H1 (cell line): ENCODE data around the gene ALLC. TPM values are rescaled to one million over a fixed set of nuclear protein-coding genes. Genes with fewer than 3 reads are reported as not detected.

Experiments
- CTCF ChIA-PET: fragments of 300-600 bp; sonication (Branson Sonifier 250); formaldehyde crosslinking; loops from one replicate; lab custom pipeline; 2021; ENCODE audit not compliant: partially characterized antibody; lab: Charles Lee
- POLR2A ChIA-PET: fragments of 300-600 bp; sonication (Branson Sonifier 250); formaldehyde crosslinking; loops from one replicate; lab custom pipeline; 2021; ENCODE audit warnings: inconsistent platforms; ENCODE audit not compliant: partially characterized antibody; lab: Charles Lee
- DNase-seq, 2 experiments: peaks; one replicate each; pipeline versions ENCODE4 v3.0.0 to v3.0.0-alpha.2; 2010 to 2022; ENCODE audit warnings: low spot score in 2 of 2, low read depth in 1 of 2, mixed read lengths in 1 of 2
- FAIRE-seq: peaks from 2 replicates; lab custom pipeline; 2011; peaks lifted over from hg19 to GRCh38; lab: Jason Lieb, UNC
- H2AFZ ChIP-seq: 2 replicates; pipeline ENCODE4 v1.8.1; 2012; ENCODE audit warnings: low read length, inconsistent platforms
- H2AK5ac ChIP-seq: 2 replicates; pipeline ENCODE4 v1.6.1; 2013; ENCODE audit warnings: low read depth, low read length
- H2BK120ac ChIP-seq: replicated peaks from 2 replicates; pipeline ENCODE3; 2013; ENCODE audit warnings: low read depth, low read length, inconsistent platforms
- H2BK12ac ChIP-seq: 2 replicates; pipeline ENCODE4 v1.6.1; 2013; ENCODE audit warnings: low read depth, low read length
- H2BK15ac ChIP-seq: 2 replicates; pipeline ENCODE4 v1.6.1; 2013; ENCODE audit warnings: low read length
- H2BK20ac ChIP-seq: 2 replicates; pipeline ENCODE4 v1.6.1; 2013; ENCODE audit warnings: low read length
- H2BK5ac ChIP-seq: 2 replicates; pipeline ENCODE4 v1.6.1; 2013; ENCODE audit warnings: low read depth, low read length
- H3K14ac ChIP-seq: 2 replicates; pipeline ENCODE4 v1.6.1; 2013; ENCODE audit warnings: inconsistent platforms; ENCODE audit not compliant: insufficient read length
- H3K18ac ChIP-seq: 2 replicates; pipeline ENCODE4 v1.6.1; 2013; ENCODE audit warnings: low read length; ENCODE audit errors: extremely low read depth
- H3K23ac ChIP-seq: 2 replicates; pipeline ENCODE4 v1.6.1; 2013; ENCODE audit warnings: inconsistent platforms; ENCODE audit not compliant: insufficient read length
- H3K23me2 ChIP-seq: 2 replicates; pipeline ENCODE4 v1.6.1; 2013; ENCODE audit warnings: low read depth, low read length
- H3K27ac ChIP-seq: 2 replicates; pipeline ENCODE4 v1.6.1; 2011; ENCODE audit warnings: low read depth, low read length, inconsistent platforms
- H3K27me3 ChIP-seq, 4 experiments: replicated peaks in 1 of 4; 1 replicate in 1 of 4; 2 replicates in 3 of 4; pipeline versions ENCODE4 v1.6.1 to v1.8.1; 2011 to 2013; ENCODE audit warnings: low read length in 3 of 4, mild to moderate bottlenecking in 3 of 4, inconsistent platforms in 2 of 4, mixed read lengths in 2 of 4, moderate library complexity in 1 of 4; ENCODE audit not compliant: control insufficient read depth in 3 of 4, insufficient read depth in 3 of 4; ENCODE audit errors: extremely low read depth in 1 of 4
- H3K36me3 ChIP-seq, 4 experiments: 2 replicates each; pipeline versions ENCODE4 v1.6.1 to v1.8.1; 2011 to 2013; ENCODE audit warnings: mild to moderate bottlenecking in 4 of 4, low read length in 3 of 4, moderate library complexity in 2 of 4, control low read depth in 1 of 4, inconsistent platforms in 1 of 4; ENCODE audit not compliant: insufficient read depth in 4 of 4, control insufficient read depth in 2 of 4
- H3K4ac ChIP-seq: replicated peaks from 2 replicates; pipeline ENCODE3; 2013; ENCODE audit warnings: low read length, low read depth, mixed read lengths, inconsistent platforms; ENCODE audit not compliant: insufficient read length
- H3K4me1 ChIP-seq, 4 experiments: replicated peaks in 1 of 4; 1 replicate in 1 of 4; 2 replicates in 3 of 4; pipeline versions ENCODE4 v1.6.1 to v1.8.1; 2011 to 2013; ENCODE audit warnings: low read length in 3 of 4, inconsistent platforms in 2 of 4, mixed read lengths in 1 of 4; ENCODE audit not compliant: insufficient read depth in 4 of 4, control insufficient read depth in 3 of 4
- H3K4me2 ChIP-seq, 2 experiments: 2 replicates each; pipeline versions ENCODE4 v1.6.1 to v1.8.1; 2011 to 2013; ENCODE audit warnings: low read depth in 2 of 2, low read length in 2 of 2, control low read depth in 1 of 2, inconsistent platforms in 1 of 2, mild to moderate bottlenecking in 1 of 2; ENCODE audit not compliant: insufficient read depth in 1 of 2
- H3K4me3 ChIP-seq, 4 experiments: fragments of 200-600, 300-600 bp in 1 of 4; sonication (generic), shearing (Covaris generic), sonication (Bioruptor Twin) in 1 of 4; 2 replicates each; pipeline versions ENCODE4 v1.5.1 to v1.8.1; 2011 to 2016; ENCODE audit warnings: low read length in 4 of 4, low read depth in 3 of 4, control low read depth in 2 of 4, inconsistent platforms in 2 of 4, mild to moderate bottlenecking in 2 of 4, mixed read lengths in 1 of 4, moderate library complexity in 1 of 4; ENCODE audit not compliant: insufficient read depth in 2 of 4; ENCODE audit errors: extremely low read depth in 1 of 4
- H3K56ac ChIP-seq: replicated peaks from 2 replicates; pipeline ENCODE3; 2013; ENCODE audit warnings: low read depth, mild to moderate bottlenecking, mixed read lengths, low read length, inconsistent platforms; ENCODE audit not compliant: insufficient read length
- H3K79me1 ChIP-seq: 2 replicates; pipeline ENCODE4 v1.6.1; 2013; ENCODE audit warnings: low read depth, low read length, control low read depth
- H3K79me2 ChIP-seq, 2 experiments: 2 replicates each; pipeline versions ENCODE4 v1.6.1 to v1.8.1; 2012 to 2013; ENCODE audit warnings: low read length in 2 of 2, mild to moderate bottlenecking in 2 of 2, inconsistent platforms in 1 of 2; ENCODE audit not compliant: insufficient read depth in 2 of 2, control insufficient read depth in 1 of 2
- H3K9ac ChIP-seq, 4 experiments: replicated peaks in 1 of 4; 1 replicate in 1 of 4; 2 replicates in 3 of 4; pipeline versions ENCODE4 v1.6.1 to v1.8.1; 2011 to 2013; ENCODE audit warnings: low read depth in 3 of 4, low read length in 3 of 4, control low read depth in 2 of 4, mild to moderate bottlenecking in 2 of 4, moderate library complexity in 2 of 4, inconsistent platforms in 1 of 4; ENCODE audit errors: extremely low read depth in 1 of 4
- H3K9me3 ChIP-seq, 2 experiments: 2 replicates each; pipeline versions ENCODE4 v1.6.1 to v1.8.1; 2012 to 2013; ENCODE audit warnings: mild to moderate bottlenecking in 2 of 2, moderate library complexity in 2 of 2, control low read depth in 1 of 2, inconsistent platforms in 1 of 2, low read depth in 1 of 2, low read length in 1 of 2, mixed read lengths in 1 of 2; ENCODE audit not compliant: insufficient read depth in 2 of 2
- H4K20me1 ChIP-seq, 2 experiments: replicated peaks in 1 of 2; 2 replicates each; pipeline versions ENCODE3 to v1.8.1; 2011 to 2013; ENCODE audit warnings: inconsistent platforms in 2 of 2, low read length in 2 of 2, mild to moderate bottlenecking in 1 of 2; ENCODE audit not compliant: insufficient read depth in 2 of 2, control insufficient read depth in 1 of 2
- H4K5ac ChIP-seq: 2 replicates; pipeline ENCODE4 v1.6.1; 2013; ENCODE audit warnings: low read length, low read depth, mixed read lengths, inconsistent platforms; ENCODE audit not compliant: insufficient read length
- H4K8ac ChIP-seq: 2 replicates; pipeline ENCODE4 v1.8.0; 2013; ENCODE audit warnings: mild to moderate bottlenecking, moderate library complexity, low read length, inconsistent platforms; ENCODE audit not compliant: insufficient read depth; ENCODE audit errors: extremely low read depth
- H4K91ac ChIP-seq: replicated peaks from 2 replicates; pipeline ENCODE3; 2013; ENCODE audit warnings: low read length, mixed read lengths, inconsistent platforms; ENCODE audit not compliant: insufficient read length
- BRCA1 ChIP-seq: IDR thresholded peaks from 2 replicates; pipeline ENCODE4 v1.6.1; 2012; ENCODE audit warnings: low read depth, low read length, improper control_type of control experiment
- TAF1 ChIP-seq: IDR thresholded peaks from 2 replicates; pipeline ENCODE4 v1.6.1; 2011; ENCODE audit warnings: mild to moderate bottlenecking, low read depth, low read length
- WGBS, 2 experiments: shearing (Covaris generic) in 1 of 2; methylation state at CpG; one replicate each; pipeline versions ENCODE4 v1.1.6 to v1.1.7; 2013 to 2015; ENCODE audit warnings: low lambda C conversion rate in 2 of 2, mixed read lengths in 2 of 2, inconsistent platforms in 1 of 2, low coverage in 1 of 2, missing lambda C conversion rate in 1 of 2; ENCODE audit not compliant: insufficient replicate concordance in 2 of 2, insufficient coverage in 1 of 2, insufficient read length in 1 of 2; ENCODE audit errors: extremely low coverage in 1 of 2, missing lambda C conversion rate in 1 of 2; 5-methylcytosine and 5-hydroxymethylcytosine counted together
- polyA plus RNA-seq, 7 experiments: library from polyadenylated mRNA; depleted of rRNA in 3 of 7; stranded (reverse) in 5 of 7; unstranded in 2 of 7; fragments of >200 nt in 5 of 7; fragments of 200-250 nt in 2 of 7; gene quantifications; 1 replicate in 5 of 7; 2 replicates in 1 of 7; 4 replicates in 1 of 7; pipeline versions ENCODE4 v1.2.1 to v1.2.3, GENCODE V29; 2011 to 2013; ENCODE audit warnings: missing spikeins in 2 of 7, mixed read lengths in 2 of 7
- total RNA-seq: library from RNA; stranded (reverse); fragmentation: NEBNext Ultra II Directional; extraction: Animal tissue kit (Norgen Biotek cat#: 25700); gene quantifications from 2 replicates; pipeline ENCODE4 v1.2.1, GENCODE V29; 2021

The ALLC gene
- total and polyA plus RNA-seq, 2 of the 8 experiments (the other 6 are each of a cell fraction or from before 2014, with no cell fraction given) = not detected

DNA sequence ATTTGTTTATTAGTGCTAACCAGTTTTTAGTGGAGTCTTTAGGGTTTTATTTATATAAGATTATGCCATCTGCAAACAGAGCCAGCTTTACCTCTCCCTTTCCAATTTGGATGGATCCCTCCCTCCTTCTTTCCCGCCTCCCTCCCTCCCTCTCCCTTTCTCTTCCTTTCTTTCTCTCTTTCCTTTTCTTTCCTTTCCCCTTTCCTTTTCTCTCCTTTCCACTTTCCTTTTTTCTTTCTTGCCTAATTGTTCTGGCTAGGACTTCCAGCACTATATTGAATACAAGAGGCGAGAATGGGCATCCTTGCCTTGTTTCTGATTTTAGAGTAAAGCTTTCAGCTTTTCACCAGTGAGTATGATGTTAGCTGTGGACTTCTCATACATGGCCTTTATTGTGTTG is 39.0 kb upstream of the ALLC start:
- Histone ChIP-seq H3K56ac (no peak overlapping the region), H3K14ac (no peak overlapping the region), H3K4ac (no peak overlapping the region)
- TF ChIP-seq BRCA1 = no peak
- TF ChIP-seq TAF1 = no peak

More for the DNA sequence above, 39.0 kb upstream of the ALLC start:
- Histone ChIP-seq H3K36me3 (no peaks in the 10 kb centered on the region), H3K23ac (no peak overlapping the region), H4K91ac (no peak overlapping the region), H3K18ac (no peak overlapping the region), H3K27me3 (no peaks in the 10 kb centered on the region), H3K9me3 (peaks cover 8 to 14% of the 10 kb centered on the region in 2 experiments; a peak in 2 of 4 replicates), H2AK5ac (no peak overlapping the region), H4K8ac (no peak overlapping the region), H2BK120ac (no peak overlapping the region), H3K23me2 (no peaks in the 10 kb centered on the region), H2AFZ (no peak overlapping the region), H4K20me1 (peaks cover 0 to under 1% of the 10 kb centered on the region in 2 experiments), H2BK12ac (no peak overlapping the region), H2BK20ac (no peak overlapping the region), H3K4me1 (no peaks in the 10 kb centered on the region), H4K5ac (no peak overlapping the region), H3K79me2 (no peaks in the 10 kb centered on the region), H3K9ac (no peak overlapping the region), H3K27ac (no peak overlapping the region), H3K4me3 (no peak overlapping the region), H3K4me2 (no peak overlapping the region), H2BK5ac (no peak overlapping the region), H3K79me1 (no peaks in the 10 kb centered on the region), H2BK15ac (no peak overlapping the region)
- FAIRE-seq (no peak), DNase-seq (no peak)
- 81% methylated on average over 2 of the region's 2 CpGs; no CpG with 5 or more reads in 1 of the 2 experiments for WGBS, 2 experiments
- POLR2A ChIA-PET = no interaction called here
- CTCF ChIA-PET = interaction anchor here (2.0 kb wide), 1 partner anchor 10 kb away, joined by 5 read pairs; no protein-coding TSS in a partner anchor
